H1 (cell line): ENCODE results near the gene ERLEC1. TPM values are rescaled to one million over a fixed set of nuclear protein-coding genes. Genes with fewer than 3 reads are reported as not detected.

Experiments used
- CHD7 ChIP-seq: fragments of 300-600 bp; sonication (generic); IDR thresholded peaks from 2 replicates; pipeline ENCODE4 v1.7.1; 2012; ENCODE audit warnings: low read length, moderate library complexity, mild to moderate bottlenecking, inconsistent platforms; ENCODE audit not compliant: insufficient replicate concordance
- SIN3A ChIP-seq, 2 experiments: IDR thresholded peaks in 1 of 2; conservative IDR thresholded peaks in 1 of 2; 2 replicates each; pipeline ENCODE4 v1.6.1; 2011 to 2012; ENCODE audit warnings: low read length in 2 of 2, improper control_type of control experiment in 1 of 2, low read depth in 1 of 2, mild to moderate bottlenecking in 1 of 2
- polyA plus RNA-seq, 7 experiments: library from polyadenylated mRNA; depleted of rRNA in 3 of 7; stranded (reverse) in 5 of 7; unstranded in 2 of 7; fragments of >200 nt in 5 of 7; fragments of 200-250 nt in 2 of 7; gene quantifications; 1 replicate in 5 of 7; 2 replicates in 1 of 7; 4 replicates in 1 of 7; pipeline versions ENCODE4 v1.2.1 to v1.2.3, GENCODE V29; 2011 to 2013; ENCODE audit warnings: missing spikeins in 2 of 7, mixed read lengths in 2 of 7
- total RNA-seq: library from RNA; stranded (reverse); fragmentation: NEBNext Ultra II Directional; extraction: Animal tissue kit (Norgen Biotek cat#: 25700); gene quantifications from 2 replicates; pipeline ENCODE4 v1.2.1, GENCODE V29; 2021
- TF ChIP-seq, protein P1 (sequence below): IDR thresholded peaks from 2 replicates; pipeline ENCODE4 v1.6.1; 2012; ENCODE audit warnings: inconsistent platforms

Gene ERLEC1
- total and polyA plus RNA-seq, 2 of the 8 experiments (the other 6 are each of a cell fraction or from before 2014, with no cell fraction given), result 12.9 to 26.7 TPM

DNA sequence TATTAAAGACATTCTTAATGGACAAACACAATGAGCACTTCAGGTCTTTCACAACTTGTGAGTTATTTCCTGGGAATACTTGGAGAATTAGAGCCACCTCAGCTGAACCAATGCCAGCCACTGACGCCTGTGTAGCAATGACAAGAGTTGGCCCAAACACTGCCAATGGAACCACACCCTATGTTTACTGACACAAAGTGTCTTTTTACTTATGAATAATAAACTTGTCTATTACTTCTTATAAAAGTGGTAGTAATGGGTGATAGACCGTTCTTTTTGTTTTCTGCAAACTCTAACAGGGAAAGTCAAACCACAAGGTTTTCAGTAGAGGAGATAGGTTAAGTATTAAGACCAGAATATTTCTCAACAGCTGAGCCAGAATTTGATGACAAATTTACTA, 31.7 kb upstream of the ERLEC1 start (continued):
- no peak for TF ChIP-seq CHD7
- TF ChIP-seq, protein P1, sequence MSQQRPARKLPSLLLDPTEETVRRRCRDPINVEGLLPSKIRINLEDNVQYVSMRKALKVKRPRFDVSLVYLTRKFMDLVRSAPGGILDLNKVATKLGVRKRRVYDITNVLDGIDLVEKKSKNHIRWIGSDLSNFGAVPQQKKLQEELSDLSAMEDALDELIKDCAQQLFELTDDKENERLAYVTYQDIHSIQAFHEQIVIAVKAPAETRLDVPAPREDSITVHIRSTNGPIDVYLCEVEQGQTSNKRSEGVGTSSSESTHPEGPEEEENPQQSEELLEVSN, result no peak
- TF ChIP-seq SIN3A (conservative IDR thresholded peaks at IDR 0.05 in 1 of 2, IDR thresholded peaks at IDR 0.05 in 1 of 2; ENCODE audit: low read depth in 1 of 2, low read length in 2 of 2), result no peak
